ENCODE results near the gene LIN7B.

GRCh38 chr19:49081273-49081672, 32.9 kb upstream of the LIN7B start:
- no peak for TF ChIP-seq ZNF394 (tag by site-specific recombination; IDR thresholded peaks at IDR 0.05; ENCODE audit: borderline replicate concordance)
- TF ChIP-seq ZBTB1 (tag by site-specific recombination; IDR thresholded peaks at IDR 0.05), result no peak
- TF ChIP-seq, protein P1, sequence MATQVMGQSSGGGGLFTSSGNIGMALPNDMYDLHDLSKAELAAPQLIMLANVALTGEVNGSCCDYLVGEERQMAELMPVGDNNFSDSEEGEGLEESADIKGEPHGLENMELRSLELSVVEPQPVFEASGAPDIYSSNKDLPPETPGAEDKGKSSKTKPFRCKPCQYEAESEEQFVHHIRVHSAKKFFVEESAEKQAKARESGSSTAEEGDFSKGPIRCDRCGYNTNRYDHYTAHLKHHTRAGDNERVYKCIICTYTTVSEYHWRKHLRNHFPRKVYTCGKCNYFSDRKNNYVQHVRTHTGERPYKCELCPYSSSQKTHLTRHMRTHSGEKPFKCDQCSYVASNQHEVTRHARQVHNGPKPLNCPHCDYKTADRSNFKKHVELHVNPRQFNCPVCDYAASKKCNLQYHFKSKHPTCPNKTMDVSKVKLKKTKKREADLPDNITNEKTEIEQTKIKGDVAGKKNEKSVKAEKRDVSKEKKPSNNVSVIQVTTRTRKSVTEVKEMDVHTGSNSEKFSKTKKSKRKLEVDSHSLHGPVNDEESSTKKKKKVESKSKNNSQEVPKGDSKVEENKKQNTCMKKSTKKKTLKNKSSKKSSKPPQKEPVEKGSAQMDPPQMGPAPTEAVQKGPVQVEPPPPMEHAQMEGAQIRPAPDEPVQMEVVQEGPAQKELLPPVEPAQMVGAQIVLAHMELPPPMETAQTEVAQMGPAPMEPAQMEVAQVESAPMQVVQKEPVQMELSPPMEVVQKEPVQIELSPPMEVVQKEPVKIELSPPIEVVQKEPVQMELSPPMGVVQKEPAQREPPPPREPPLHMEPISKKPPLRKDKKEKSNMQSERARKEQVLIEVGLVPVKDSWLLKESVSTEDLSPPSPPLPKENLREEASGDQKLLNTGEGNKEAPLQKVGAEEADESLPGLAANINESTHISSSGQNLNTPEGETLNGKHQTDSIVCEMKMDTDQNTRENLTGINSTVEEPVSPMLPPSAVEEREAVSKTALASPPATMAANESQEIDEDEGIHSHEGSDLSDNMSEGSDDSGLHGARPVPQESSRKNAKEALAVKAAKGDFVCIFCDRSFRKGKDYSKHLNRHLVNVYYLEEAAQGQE (tag by site-specific recombination; IDR thresholded peaks at IDR 0.05), result no peak
- no peak for TF ChIP-seq SETDB1 (IDR thresholded peaks at IDR 0.05; ENCODE audit: insufficient read length, low read length)
- TF ChIP-seq ZNF549 (tag by site-specific recombination; IDR thresholded peaks at IDR 0.05), result no peak
- TF ChIP-seq, protein P2, sequence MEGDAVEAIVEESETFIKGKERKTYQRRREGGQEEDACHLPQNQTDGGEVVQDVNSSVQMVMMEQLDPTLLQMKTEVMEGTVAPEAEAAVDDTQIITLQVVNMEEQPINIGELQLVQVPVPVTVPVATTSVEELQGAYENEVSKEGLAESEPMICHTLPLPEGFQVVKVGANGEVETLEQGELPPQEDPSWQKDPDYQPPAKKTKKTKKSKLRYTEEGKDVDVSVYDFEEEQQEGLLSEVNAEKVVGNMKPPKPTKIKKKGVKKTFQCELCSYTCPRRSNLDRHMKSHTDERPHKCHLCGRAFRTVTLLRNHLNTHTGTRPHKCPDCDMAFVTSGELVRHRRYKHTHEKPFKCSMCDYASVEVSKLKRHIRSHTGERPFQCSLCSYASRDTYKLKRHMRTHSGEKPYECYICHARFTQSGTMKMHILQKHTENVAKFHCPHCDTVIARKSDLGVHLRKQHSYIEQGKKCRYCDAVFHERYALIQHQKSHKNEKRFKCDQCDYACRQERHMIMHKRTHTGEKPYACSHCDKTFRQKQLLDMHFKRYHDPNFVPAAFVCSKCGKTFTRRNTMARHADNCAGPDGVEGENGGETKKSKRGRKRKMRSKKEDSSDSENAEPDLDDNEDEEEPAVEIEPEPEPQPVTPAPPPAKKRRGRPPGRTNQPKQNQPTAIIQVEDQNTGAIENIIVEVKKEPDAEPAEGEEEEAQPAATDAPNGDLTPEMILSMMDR (tag by site-specific recombination; IDR thresholded peaks at IDR 0.05), result no peak
- no peak for TF ChIP-seq ZNF18 (tag by site-specific recombination; IDR thresholded peaks at IDR 0.05)
- TF ChIP-seq ZNF311 (tag by site-specific recombination; IDR thresholded peaks at IDR 0.05; ENCODE audit: borderline replicate concordance), result no peak

Data from HEK293 (cell line).